ENCODE measurements around the gene WDFY4. TPM values are rescaled to one million over a fixed set of nuclear protein-coding genes. Genes with fewer than 3 reads are reported as not detected.

WDFY4 gene
- polyA plus RNA-seq, 1 donor from 2014 or later: not detected

GRCh38 chr10:49001402-49001801 is 316.7 kb downstream of the WDFY4 start:
- Histone ChIP-seq H2AFZ (ENCODE audit: low read depth, low read length) (no peak overlapping the region), H3K36me3 (ENCODE audit: insufficient read depth, low read length) (no peaks in the 10 kb centered on the region), H3K9ac (ENCODE audit: low read length) (peak overlapping the region; percentile 47), H3K27ac (ENCODE audit: low read length) (peak overlapping the region; percentile 81), H3K4me2 (ENCODE audit: low read length) (no peak overlapping the region), H3K79me2 (replicated peaks; ENCODE audit: insufficient read depth, low read length) (no peaks in the 10 kb centered on the region), H3K4me3 (ENCODE audit: low read length) (peak overlapping the region; percentile 51), H3K9me2 (ENCODE audit: insufficient read depth, low read length) (no peaks in the 10 kb centered on the region), H3K27me3 (ENCODE audit: insufficient read depth, low read depth, low read length) (no peaks in the 10 kb centered on the region), H3F3A (ENCODE audit: insufficient read depth, low read length, poor library complexity, severe bottlenecking) (peaks cover 8% of the 10 kb centered on the region), H4K20me1 (ENCODE audit: insufficient read depth) (no peaks in the 10 kb centered on the region), H3K9me3 (ENCODE audit: low read length) (no peaks in the 10 kb centered on the region)
- TF ChIP-seq REST (IDR thresholded peaks at IDR 0.05; ENCODE audit: borderline replicate concordance) (no peak), RAD21 (conservative IDR thresholded peaks at IDR 0.05) (no peak), MXI1 (conservative IDR thresholded peaks at IDR 0.05; ENCODE audit: poor library complexity, severe bottlenecking) (no peak), POLR2AphosphoS5 (IDR thresholded peaks at IDR 0.05) (no peak), EP300 (conservative IDR thresholded peaks at IDR 0.05; ENCODE audit: poor library complexity, severe bottlenecking) (no peak), EZH2 (IDR thresholded peaks at IDR 0.05; ENCODE audit: borderline replicate concordance, insufficient read depth, low read length, poor library complexity, severe bottlenecking) (no peak), SMC3 (conservative IDR thresholded peaks at IDR 0.05; ENCODE audit: poor library complexity) (no peak), TAF1 (IDR thresholded peaks at IDR 0.05; ENCODE audit: low read depth) (no peak), CTCF (IDR thresholded peaks at IDR 0.05; ENCODE audit: poor library complexity, severe bottlenecking) (no peak)

- Histone ChIP-seq H3K4me3 (ENCODE audit: low read length) (peak overlapping the region; percentile 51), H3F3A (ENCODE audit: insufficient read depth, low read length, poor library complexity, severe bottlenecking) (peaks cover 8% of the 10 kb centered on the region)
- TF ChIP-seq MXI1 (conservative IDR thresholded peaks at IDR 0.05; ENCODE audit: poor library complexity, severe bottlenecking) (no peak), RAD21 (conservative IDR thresholded peaks at IDR 0.05) (peak; percentile 62), TAF1 (IDR thresholded peaks at IDR 0.05; ENCODE audit: low read depth) (no peak), REST (IDR thresholded peaks at IDR 0.05; ENCODE audit: borderline replicate concordance) (no peak), POLR2AphosphoS5 (IDR thresholded peaks at IDR 0.05) (peak; percentile 85), SMC3 (conservative IDR thresholded peaks at IDR 0.05; ENCODE audit: poor library complexity) (peak; percentile 52), CTCF (IDR thresholded peaks at IDR 0.05; ENCODE audit: poor library complexity, severe bottlenecking) (peak; percentile 56), EP300 (conservative IDR thresholded peaks at IDR 0.05; ENCODE audit: poor library complexity, severe bottlenecking) (peak; percentile 72)
Observed at GRCh38 chr10:49001870-49002672, 317.4 kb downstream of the WDFY4 start.

More at GRCh38 chr10:49001870-49002672, 317.4 kb downstream of the WDFY4 start:
- peak overlapping the region; percentile 81 for H3K27ac ChIP-seq (ENCODE audit: low read length)
- no peaks in the 10 kb centered on the region for H3K9me2 ChIP-seq (ENCODE audit: insufficient read depth, low read length)
- H3K9me3 ChIP-seq (ENCODE audit: low read length): no peaks in the 10 kb centered on the region
- peak overlapping the region; percentile 52 for H3K9ac ChIP-seq (ENCODE audit: low read length)
- H3K27me3 ChIP-seq (ENCODE audit: insufficient read depth, low read depth, low read length): no peaks in the 10 kb centered on the region
- H3K36me3 ChIP-seq (ENCODE audit: insufficient read depth, low read length): no peaks in the 10 kb centered on the region
- H3K79me2 ChIP-seq (replicated peaks; ENCODE audit: insufficient read depth, low read length): no peaks in the 10 kb centered on the region
- H4K20me1 ChIP-seq (ENCODE audit: insufficient read depth): no peaks in the 10 kb centered on the region
- no peak overlapping the region for H2AFZ ChIP-seq (ENCODE audit: low read depth, low read length)
- peak overlapping the region; percentile 20 for H3K4me2 ChIP-seq (ENCODE audit: low read length)
